ENCODE data around the gene CDC7.
"Not testable (repeated sequence)": the region's sequence is repeated elsewhere in the genome, so short reads cannot be mapped to it uniquely, and the experiment has no call there.

Gene CDC7

GRCh38 chr1:91500756-91501522 lies at the start of gene CDC7:
Gene CDC7 (plus strand): TSS chr1:91500851. CDS start chr1:91501717, 866 bp downstream.
- peak within 1 kb of the TSS; percentile 88 for H3K4me3 ChIP-seq (ENCODE audit: low read depth, low read length)

GRCh38 chr1:91454136-91454535 lies 46.5 kb upstream of the CDC7 start:
- TF ChIP-seq CTCF (IDR thresholded peaks at IDR 0.05; ENCODE audit: borderline replicate concordance, insufficient read depth, low read depth, low read length) = no peak
- no peak overlapping the region for H3K4me3 ChIP-seq (ENCODE audit: low read depth, low read length)

More at GRCh38 chr1:91500756-91501522, at the start of gene CDC7:
- no peak for TF ChIP-seq CTCF (IDR thresholded peaks at IDR 0.05; ENCODE audit: borderline replicate concordance, insufficient read depth, low read depth, low read length)

- TF ChIP-seq CTCF (IDR thresholded peaks at IDR 0.05; ENCODE audit: borderline replicate concordance, insufficient read depth, low read depth, low read length) = no peak
These were observed 45.3 kb upstream of the CDC7 start for GRCh38 chr1:91455334-91455733.

GRCh38 chr1:91455896-91456295 lies 44.8 kb upstream of the CDC7 start:
- H3K4me3 ChIP-seq (ENCODE audit: low read depth, low read length) = no peak overlapping the region
- TF ChIP-seq CTCF (IDR thresholded peaks at IDR 0.05; ENCODE audit: borderline replicate concordance, insufficient read depth, low read depth, low read length) = no peak

More at GRCh38 chr1:91455334-91455733, 45.3 kb upstream of the CDC7 start:
- H3K4me3 ChIP-seq (ENCODE audit: low read depth, low read length) = no peak overlapping the region

- H3K4me3 ChIP-seq (ENCODE audit: low read depth, low read length) = not testable (repeated sequence)
These were observed 35.3 kb upstream of the CDC7 start for GRCh38 chr1:91465350-91465749.

- H3K4me3 ChIP-seq (ENCODE audit: low read depth, low read length) = no peak overlapping the region
- no peak for TF ChIP-seq CTCF (IDR thresholded peaks at IDR 0.05; ENCODE audit: borderline replicate concordance, insufficient read depth, low read depth, low read length)
These were observed 24.0 kb upstream of the CDC7 start for GRCh38 chr1:91476533-91477217.

- TF ChIP-seq CTCF (IDR thresholded peaks at IDR 0.05; ENCODE audit: borderline replicate concordance, insufficient read depth, low read depth, low read length) = no peak
- no peak overlapping the region for H3K4me3 ChIP-seq (ENCODE audit: low read depth, low read length)
These were observed 13.2 kb upstream of the CDC7 start for GRCh38 chr1:91487469-91487868.
